EH (cell line): ENCODE measurements around the gene VPS37D.
"Not testable (repeated sequence)": the region's sequence is repeated elsewhere in the genome, so short reads cannot be mapped to it uniquely, and the experiment has no call there.

Experiments used
- DNase-seq: peaks from one replicate; pipeline ENCODE4 v3.0.0-alpha.2; 2015; ENCODE audit warnings: low read depth

VPS37D gene

DNA sequence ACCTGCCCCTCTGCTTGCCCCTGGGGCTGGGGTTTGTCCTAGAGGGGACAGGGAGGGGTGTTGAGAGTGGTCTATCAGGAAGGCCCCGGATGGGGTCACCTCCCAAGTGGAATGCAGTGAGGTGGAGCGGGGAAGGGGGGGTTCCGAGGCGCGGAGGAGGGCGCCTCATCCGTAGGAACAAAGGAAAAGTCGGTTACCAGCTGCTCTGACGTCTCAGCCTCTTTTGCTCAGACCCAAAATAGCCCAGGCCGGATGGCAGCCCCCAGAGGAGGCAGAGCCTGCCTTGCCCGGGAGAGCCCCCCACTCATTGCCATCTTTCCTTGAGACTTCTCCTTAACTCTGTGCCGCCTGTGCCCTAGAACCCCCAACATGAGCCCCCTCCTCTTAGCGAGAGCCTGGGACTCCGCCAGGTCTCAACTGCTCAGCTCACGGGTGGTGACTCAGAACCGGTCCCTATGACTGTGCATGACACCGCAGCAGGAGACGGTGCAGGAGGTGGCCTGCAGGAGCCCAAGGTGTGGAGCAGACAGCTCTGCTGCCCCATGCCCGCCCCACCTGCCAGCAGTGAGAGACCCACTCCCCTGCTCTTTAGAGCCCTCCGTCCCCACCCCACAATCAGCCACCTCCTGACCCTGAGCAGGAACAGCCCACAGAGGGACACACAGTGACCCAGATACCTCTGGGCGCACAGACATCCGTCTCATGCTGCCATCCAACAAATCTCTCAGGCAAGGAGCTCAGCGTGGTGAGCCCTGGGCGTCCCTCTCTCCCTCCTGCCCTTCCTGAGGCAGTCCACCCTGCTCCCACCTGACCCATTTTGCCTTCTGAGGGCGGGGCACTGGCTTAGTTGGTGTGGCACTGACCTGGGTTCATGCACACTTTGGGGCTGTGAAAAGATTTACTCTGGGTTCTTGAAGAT is 38.8 kb downstream of the VPS37D start:
- no peak for DNase-seq

DNA sequence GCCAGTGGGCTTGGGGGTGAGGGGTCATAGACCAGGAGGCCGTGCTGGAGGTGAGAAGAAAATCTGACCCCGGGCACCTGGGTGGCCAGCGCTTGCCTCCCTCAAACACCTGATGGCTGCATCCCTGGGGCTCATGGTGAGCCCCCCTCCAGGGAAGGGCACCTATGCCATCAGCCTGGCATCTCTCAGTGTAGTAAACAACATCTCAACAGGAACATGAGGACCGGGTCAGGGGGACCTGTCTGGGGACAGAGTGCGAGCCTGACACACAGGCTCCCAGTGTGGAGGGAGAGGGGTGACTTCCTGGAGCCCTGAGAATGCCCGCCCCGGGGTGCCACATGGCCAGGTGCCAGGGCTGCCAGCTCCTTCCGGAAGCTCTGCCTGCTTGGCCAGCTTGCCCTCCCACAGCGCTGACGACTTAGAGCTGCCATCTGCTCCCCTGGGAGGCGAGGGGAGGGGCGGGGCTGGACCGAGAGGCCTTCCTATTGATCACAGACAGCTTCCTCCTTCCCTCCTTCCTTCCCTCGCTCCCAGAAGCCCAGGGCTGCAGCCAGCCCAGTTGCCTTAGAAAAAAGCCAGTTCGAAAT is 39.5 kb downstream of the VPS37D start:
- DNase-seq: no peak

DNA sequence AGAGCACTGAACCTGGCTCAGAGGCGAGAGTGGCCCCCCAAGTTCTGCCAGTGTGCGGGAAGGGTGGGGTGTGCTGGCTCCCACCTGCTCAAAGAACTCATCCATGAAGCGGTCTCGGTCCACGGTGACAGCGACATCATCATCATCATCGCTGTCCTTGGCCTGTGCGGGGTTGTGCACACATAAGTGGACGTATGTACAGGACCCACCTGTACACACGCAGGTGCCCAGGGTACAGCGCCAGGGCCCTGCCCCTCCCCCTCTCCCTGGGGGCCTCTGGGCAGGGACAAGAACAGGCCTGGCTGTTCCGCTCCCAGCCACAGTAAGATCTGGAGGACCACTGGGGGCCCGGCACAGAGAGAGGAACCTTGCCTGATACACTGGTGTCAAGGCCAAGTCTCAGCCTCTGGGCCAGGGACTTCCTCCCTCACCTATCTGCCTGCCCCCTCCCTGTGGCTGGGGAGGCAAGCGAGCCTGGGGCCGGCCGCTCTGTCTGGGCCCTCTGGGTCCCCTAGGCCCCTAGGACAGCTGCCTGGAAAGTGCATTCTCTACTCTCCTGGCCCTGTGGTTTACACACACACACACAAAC is 41.4 kb downstream of the VPS37D start:
- DNase-seq: no peak

- DNase-seq: no peak
These were observed 45.1 kb downstream of the VPS37D start for GRCh38 chr7:73712773-73713172.

GRCh38 chr7:73713319-73713718 is 45.7 kb downstream of the VPS37D start:
- DNase-seq: not testable (repeated sequence)

DNA sequence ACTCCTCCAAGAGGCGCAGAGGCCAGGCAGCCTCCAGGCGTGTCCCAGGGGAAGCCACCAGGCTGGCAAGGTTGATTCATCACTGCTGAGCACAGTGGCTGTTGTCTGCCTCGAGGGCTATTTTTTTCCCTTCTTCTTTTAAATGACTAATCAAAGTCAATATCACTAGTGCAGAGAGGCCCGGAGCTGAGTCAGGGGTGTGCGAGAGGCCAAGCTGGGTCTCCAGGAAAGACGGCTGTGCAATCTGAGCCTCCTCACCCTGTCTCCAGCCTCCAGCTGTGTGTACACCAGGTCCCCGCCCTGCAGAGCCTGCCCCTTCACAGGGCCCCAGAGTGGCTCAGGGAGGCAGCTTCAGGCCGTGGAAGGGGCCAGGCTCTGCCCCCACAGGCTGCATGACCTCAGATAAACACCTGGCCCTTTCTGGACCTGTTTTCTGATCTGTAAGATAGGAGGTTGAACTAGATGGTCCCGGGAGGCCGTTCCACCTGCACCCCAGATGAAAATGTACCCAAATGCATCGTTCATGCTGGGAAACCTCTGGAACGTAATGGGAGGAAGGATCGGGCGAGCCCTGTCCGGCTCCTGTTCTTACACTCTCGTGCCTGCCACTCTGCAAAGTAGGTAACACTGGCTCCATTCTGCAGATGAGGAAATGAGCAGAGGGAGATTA is 48.2 kb downstream of the VPS37D start:
- DNase-seq: peak; percentile 96

- DNase-seq: no peak
These were observed 48.8 kb downstream of the VPS37D start for GRCh38 chr7:73716318-73716890.

DNA sequence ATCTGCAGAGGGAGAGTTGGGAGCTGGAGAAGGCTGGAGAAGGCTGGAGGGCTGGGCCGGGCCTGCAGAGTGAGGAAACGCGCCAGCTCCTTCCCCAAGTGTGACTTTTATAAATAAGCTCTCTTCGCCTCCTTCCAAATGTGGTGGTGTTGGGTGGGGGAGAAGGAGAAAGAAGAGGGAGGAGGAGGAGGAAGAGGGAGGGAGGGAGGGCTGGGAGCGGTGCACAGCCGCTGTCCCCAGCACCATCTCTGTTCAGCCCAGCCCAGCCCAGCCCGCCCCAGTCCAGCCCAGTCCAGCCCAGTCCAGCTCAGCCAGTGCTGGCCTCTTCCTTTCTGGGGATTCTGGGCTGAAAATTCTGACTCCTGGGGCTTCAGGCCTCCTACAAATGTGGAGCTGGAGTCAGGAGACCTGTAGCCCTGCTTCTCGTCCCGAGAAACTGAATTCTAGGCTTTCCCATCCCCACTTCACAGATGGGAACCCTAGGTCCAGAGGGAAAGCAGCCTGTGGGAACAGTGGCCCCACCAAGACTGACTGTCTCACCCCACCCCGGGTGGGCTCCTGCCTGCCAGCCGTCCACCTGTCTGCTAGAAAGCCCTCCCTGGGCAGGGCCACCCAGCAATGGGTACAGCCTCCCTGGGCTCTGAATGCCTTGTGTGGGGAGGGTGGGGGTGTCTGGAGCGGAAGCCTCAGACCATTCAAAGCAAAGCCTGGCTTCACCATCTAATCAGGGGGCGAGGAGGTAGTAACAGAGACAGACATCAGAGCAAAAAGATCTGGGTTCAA is 49.6 kb downstream of the VPS37D start:
- DNase-seq: peak; percentile 24

GRCh38 chr7:73717991-73718405 is 50.4 kb downstream of the VPS37D start:
- DNase-seq: peak; percentile 92

GRCh38 chr7:73718438-73718881 is 50.8 kb downstream of the VPS37D start:
- DNase-seq: no peak

GRCh38 chr7:73718905-73719805 is 51.5 kb downstream of the VPS37D start, which contains the start of gene STX1A:
Gene STX1A (minus strand): TSS chr7:73719669. CDS start chr7:73719631, 38 bp downstream.
- peak; percentile 80 for DNase-seq

- DNase-seq: no peak
These were observed 52.2 kb downstream of the VPS37D start for GRCh38 chr7:73719806-73720169.

DNA sequence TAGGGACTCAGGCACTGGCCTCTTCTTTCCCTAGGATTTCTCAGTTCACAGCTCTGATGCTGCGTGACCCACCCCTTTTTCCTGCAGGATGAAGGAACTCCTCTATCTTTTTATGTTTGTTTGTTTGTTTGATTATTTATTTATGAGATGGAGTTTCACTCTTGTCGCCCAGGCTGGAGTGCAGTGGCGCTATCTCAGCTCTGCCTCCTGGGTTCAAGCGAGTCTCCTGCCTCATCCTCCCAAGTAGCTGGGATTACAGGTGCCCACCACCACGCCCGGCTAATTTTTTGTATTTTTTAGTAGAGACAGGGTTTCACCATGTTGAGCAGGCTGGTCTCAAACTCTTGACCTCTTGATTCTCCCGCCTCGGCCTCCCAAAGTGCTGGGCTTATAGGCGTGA is 52.8 kb downstream of the VPS37D start:
- not testable (repeated sequence) for DNase-seq

- DNase-seq: no peak
These were observed 53.8 kb downstream of the VPS37D start for GRCh38 chr7:73721377-73721817.
